Astrocyte (in vitro differentiated cells and primary cell): ENCODE measurements around the gene SHROOM1. TPM values are rescaled to one million over a fixed set of nuclear protein-coding genes. Genes with fewer than 3 reads are reported as not detected.

Experiments used
- DNase-seq: peaks from one replicate; pipeline ENCODE4 v3.0.0-alpha.2; 2010; ENCODE audit warnings: low read depth
- FAIRE-seq: peaks from 2 replicates; lab custom pipeline; 2011; peaks lifted over from hg19 to GRCh38; lab: Jason Lieb, UNC
- H2AFZ ChIP-seq: 2 replicates; pipeline ENCODE4 v1.6.0; 2012; ENCODE audit warnings: low read depth, low read length, inconsistent platforms
- H3K27ac ChIP-seq: 2 replicates; pipeline ENCODE4 v1.5.1; 2011; ENCODE audit warnings: low read depth, low read length, inconsistent platforms
- H3K27me3 ChIP-seq: 2 replicates; pipeline ENCODE4 v1.6.0; 2011; ENCODE audit warnings: low read length, inconsistent platforms; ENCODE audit not compliant: insufficient read depth
- H3K36me3 ChIP-seq: 2 replicates; pipeline ENCODE4 v1.5.1; 2011; ENCODE audit warnings: low read length, inconsistent platforms; ENCODE audit not compliant: insufficient read depth
- H3K4me1 ChIP-seq: 2 replicates; pipeline ENCODE4 v1.5.1; 2011; ENCODE audit warnings: low read length, inconsistent platforms; ENCODE audit not compliant: insufficient read depth
- H3K4me2 ChIP-seq: 2 replicates; pipeline ENCODE4 v1.6.0; 2012; ENCODE audit warnings: low read length, inconsistent platforms
- H3K4me3 ChIP-seq: 2 replicates; pipeline ENCODE4 v1.5.1; 2011; ENCODE audit warnings: low read depth, mild to moderate bottlenecking, low read length, inconsistent platforms; ENCODE audit not compliant: insufficient read depth
- H3K79me2 ChIP-seq: 2 replicates; pipeline ENCODE4 v1.6.0; 2012; ENCODE audit warnings: mild to moderate bottlenecking, low read length, inconsistent platforms; ENCODE audit not compliant: insufficient read depth
- H3K9ac ChIP-seq: 2 replicates; pipeline ENCODE4 v1.6.0; 2012; ENCODE audit warnings: mild to moderate bottlenecking, low read length, inconsistent platforms
- H3K9me3 ChIP-seq: 2 replicates; pipeline ENCODE4 v1.5.1; 2012; ENCODE audit warnings: low read depth, mild to moderate bottlenecking, low read length, inconsistent platforms; ENCODE audit not compliant: insufficient read depth
- H4K20me1 ChIP-seq: 2 replicates; pipeline ENCODE4 v1.6.0; 2012; ENCODE audit warnings: low read length, inconsistent platforms; ENCODE audit not compliant: insufficient read depth
- H3K27ac Mint-ChIP-seq: one replicate; pipeline ENCODE4 v1.8.0; 2021; ENCODE audit warnings: mild to moderate bottlenecking, mixed read lengths; ENCODE audit not compliant: unreplicated experiment
- H3K27me3 Mint-ChIP-seq: one replicate; pipeline ENCODE4 v1.8.0; 2021; ENCODE audit warnings: low read depth, mixed read lengths; ENCODE audit not compliant: unreplicated experiment
- H3K36me3 Mint-ChIP-seq: one replicate; pipeline ENCODE4 v1.8.0; 2021; ENCODE audit warnings: low read depth, mixed read lengths; ENCODE audit not compliant: unreplicated experiment
- H3K4me1 Mint-ChIP-seq: one replicate; pipeline ENCODE4 v1.8.0; 2021; ENCODE audit warnings: low read depth, mixed read lengths; ENCODE audit not compliant: unreplicated experiment
- H3K4me3 Mint-ChIP-seq: one replicate; pipeline ENCODE4 v1.8.0; 2021; ENCODE audit warnings: mild to moderate bottlenecking, moderate library complexity, mixed read lengths; ENCODE audit not compliant: unreplicated experiment
- H3K9me3 Mint-ChIP-seq: one replicate; pipeline ENCODE4 v1.8.0; 2021; ENCODE audit warnings: mild to moderate bottlenecking, mixed read lengths; ENCODE audit not compliant: unreplicated experiment
- EZH2 ChIP-seq: IDR thresholded peaks from 2 replicates; pipeline ENCODE4 v1.6.1; 2012; ENCODE audit warnings: mild to moderate bottlenecking, low read length, inconsistent platforms; ENCODE audit not compliant: insufficient read depth
- total RNA-seq: library from RNA; stranded (reverse); gene quantifications from 2 replicates; pipeline ENCODE4 v1.2.1, GENCODE V29; 2021
- TF ChIP-seq, protein P1 (sequence below): IDR thresholded peaks from 2 replicates; pipeline ENCODE4 v1.5.1; 2011; ENCODE audit warnings: low read depth, mild to moderate bottlenecking, inconsistent platforms, low read length, moderate library complexity; ENCODE audit not compliant: insufficient read depth

SHROOM1 gene
- total RNA-seq, 1 donor from 2014 or later = 5.0 TPM

GRCh38 chr5:132785365-132785764 lies 45.1 kb downstream of the SHROOM1 start:
- peaks cover 2% of the 10 kb centered on the region for H3K9me3 Mint-ChIP-seq
- Histone ChIP-seq H3K36me3 (no peaks in the 10 kb centered on the region), H4K20me1 (no peaks in the 10 kb centered on the region), H3K27ac (peak overlapping the region; percentile 10), H3K4me3 (no peak overlapping the region), H3K79me2 (no peaks in the 10 kb centered on the region), H3K9me3 (no peaks in the 10 kb centered on the region), H3K27me3 (no peaks in the 10 kb centered on the region), H3K4me2 (peak overlapping the region; percentile 64), H3K9ac (no peak overlapping the region), H3K4me1 (peaks cover 25% of the 10 kb centered on the region), H2AFZ (peak overlapping the region; percentile 57)
- no peaks in the 10 kb centered on the region for H3K36me3 Mint-ChIP-seq
- peak overlapping the region; percentile 90 for H3K27ac Mint-ChIP-seq
- no peak overlapping the region for H3K4me3 Mint-ChIP-seq
- H3K4me1 Mint-ChIP-seq = peaks cover 32% of the 10 kb centered on the region
- H3K27me3 Mint-ChIP-seq = no peaks in the 10 kb centered on the region
- TF ChIP-seq, protein P1, sequence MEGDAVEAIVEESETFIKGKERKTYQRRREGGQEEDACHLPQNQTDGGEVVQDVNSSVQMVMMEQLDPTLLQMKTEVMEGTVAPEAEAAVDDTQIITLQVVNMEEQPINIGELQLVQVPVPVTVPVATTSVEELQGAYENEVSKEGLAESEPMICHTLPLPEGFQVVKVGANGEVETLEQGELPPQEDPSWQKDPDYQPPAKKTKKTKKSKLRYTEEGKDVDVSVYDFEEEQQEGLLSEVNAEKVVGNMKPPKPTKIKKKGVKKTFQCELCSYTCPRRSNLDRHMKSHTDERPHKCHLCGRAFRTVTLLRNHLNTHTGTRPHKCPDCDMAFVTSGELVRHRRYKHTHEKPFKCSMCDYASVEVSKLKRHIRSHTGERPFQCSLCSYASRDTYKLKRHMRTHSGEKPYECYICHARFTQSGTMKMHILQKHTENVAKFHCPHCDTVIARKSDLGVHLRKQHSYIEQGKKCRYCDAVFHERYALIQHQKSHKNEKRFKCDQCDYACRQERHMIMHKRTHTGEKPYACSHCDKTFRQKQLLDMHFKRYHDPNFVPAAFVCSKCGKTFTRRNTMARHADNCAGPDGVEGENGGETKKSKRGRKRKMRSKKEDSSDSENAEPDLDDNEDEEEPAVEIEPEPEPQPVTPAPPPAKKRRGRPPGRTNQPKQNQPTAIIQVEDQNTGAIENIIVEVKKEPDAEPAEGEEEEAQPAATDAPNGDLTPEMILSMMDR = no peak
- TF ChIP-seq EZH2 = no peak
- peak; percentile 38 for DNase-seq
- no peak for FAIRE-seq

GRCh38 chr5:132782101-132782500 lies 48.3 kb downstream of the SHROOM1 start:
- peak overlapping the region; percentile 5 for H3K9ac ChIP-seq
- peak overlapping the region; percentile 39 for H3K27ac ChIP-seq
- peak overlapping the region; percentile 71 for H3K27ac Mint-ChIP-seq
- peaks cover 2% of the 10 kb centered on the region for H3K9me3 Mint-ChIP-seq
- TF ChIP-seq, protein P1 = no peak
- no peak for TF ChIP-seq EZH2
- no peaks in the 10 kb centered on the region for H3K9me3 ChIP-seq
- H3K4me3 Mint-ChIP-seq = no peak overlapping the region
- H3K27me3 ChIP-seq = no peaks in the 10 kb centered on the region
- H3K4me1 Mint-ChIP-seq = peaks cover 38% of the 10 kb centered on the region
- H2AFZ ChIP-seq = peak overlapping the region; percentile 78
- FAIRE-seq = peak; percentile 47
- H3K36me3 Mint-ChIP-seq = no peaks in the 10 kb centered on the region
- H3K36me3 ChIP-seq = no peaks in the 10 kb centered on the region
- H3K4me3 ChIP-seq = no peak overlapping the region
- H3K4me1 ChIP-seq = peaks cover 24% of the 10 kb centered on the region
- H3K4me2 ChIP-seq = peak overlapping the region; percentile 57
- no peaks in the 10 kb centered on the region for H4K20me1 ChIP-seq
- peak; percentile 65 for DNase-seq
- H3K27me3 Mint-ChIP-seq = no peaks in the 10 kb centered on the region
- peaks cover 6% of the 10 kb centered on the region for H3K79me2 ChIP-seq

GRCh38 chr5:132781029-132781428 lies 49.4 kb downstream of the SHROOM1 start:
- Histone ChIP-seq H3K9ac (no peak overlapping the region), H2AFZ (no peak overlapping the region), H3K4me3 (no peak overlapping the region), H3K27ac (no peak overlapping the region), H3K4me2 (no peak overlapping the region), H3K4me1 (peaks cover 19% of the 10 kb centered on the region), H3K9me3 (no peaks in the 10 kb centered on the region), H3K79me2 (peaks cover 15% of the 10 kb centered on the region), H4K20me1 (peaks cover 2% of the 10 kb centered on the region), H3K27me3 (no peaks in the 10 kb centered on the region), H3K36me3 (no peaks in the 10 kb centered on the region)
- no peaks in the 10 kb centered on the region for H3K27me3 Mint-ChIP-seq
- H3K4me3 Mint-ChIP-seq = no peak overlapping the region
- peaks cover 2% of the 10 kb centered on the region for H3K9me3 Mint-ChIP-seq
- TF ChIP-seq EZH2 = no peak
- TF ChIP-seq, protein P1 = no peak
- peaks cover 34% of the 10 kb centered on the region for H3K4me1 Mint-ChIP-seq
- H3K27ac Mint-ChIP-seq = no peak overlapping the region
- DNase-seq (no peak), FAIRE-seq (no peak)
- H3K36me3 Mint-ChIP-seq = no peaks in the 10 kb centered on the region
